ENCODE results near the gene PRDM12.

PRDM12 gene

DNA sequence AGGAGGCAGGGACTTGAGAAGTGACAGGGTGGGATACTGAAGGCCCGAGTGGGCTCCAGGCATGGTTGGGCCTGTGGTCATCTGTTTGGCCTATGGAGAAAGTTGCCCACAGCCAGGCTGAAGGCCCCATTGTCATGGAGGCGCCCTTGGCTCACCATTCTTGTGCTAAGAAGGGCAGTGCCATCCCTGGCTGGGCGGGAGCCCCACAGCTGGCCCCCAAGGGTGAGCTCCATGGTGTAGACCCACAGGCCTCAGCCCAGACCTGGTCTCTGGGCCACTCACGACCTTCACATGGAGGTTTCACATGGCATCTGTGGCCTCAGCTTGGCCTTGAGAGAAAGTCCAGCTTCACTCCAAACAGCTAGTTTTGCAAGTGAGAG, 34.3 kb upstream of the PRDM12 start:
- CTCF ChIA-PET: no interaction called here
- H3K9me3 ChIP-seq (ENCODE audit: control insufficient read depth, insufficient read depth, low read depth, low read length): no peaks in the 10 kb centered on the region
- POLR2A ChIA-PET: no interaction called here
- H3K4me1 ChIP-seq (ENCODE audit: control insufficient read depth, insufficient read depth, low read length): no peaks in the 10 kb centered on the region
- no peak overlapping the region for H3K4me3 ChIP-seq (ENCODE audit: low read depth, low read length)
- H3K27ac ChIP-seq (ENCODE audit: extremely low read depth, low read depth, low read length): no peak overlapping the region
- H3K36me3 ChIP-seq (ENCODE audit: control insufficient read depth in 2 of 2, insufficient read depth in 1 of 2, low read length in 2 of 2): peaks cover 0 to 97% of the 10 kb centered on the region in 2 experiments; a peak in 2 of 3 replicates
- TF ChIP-seq, protein P1, sequence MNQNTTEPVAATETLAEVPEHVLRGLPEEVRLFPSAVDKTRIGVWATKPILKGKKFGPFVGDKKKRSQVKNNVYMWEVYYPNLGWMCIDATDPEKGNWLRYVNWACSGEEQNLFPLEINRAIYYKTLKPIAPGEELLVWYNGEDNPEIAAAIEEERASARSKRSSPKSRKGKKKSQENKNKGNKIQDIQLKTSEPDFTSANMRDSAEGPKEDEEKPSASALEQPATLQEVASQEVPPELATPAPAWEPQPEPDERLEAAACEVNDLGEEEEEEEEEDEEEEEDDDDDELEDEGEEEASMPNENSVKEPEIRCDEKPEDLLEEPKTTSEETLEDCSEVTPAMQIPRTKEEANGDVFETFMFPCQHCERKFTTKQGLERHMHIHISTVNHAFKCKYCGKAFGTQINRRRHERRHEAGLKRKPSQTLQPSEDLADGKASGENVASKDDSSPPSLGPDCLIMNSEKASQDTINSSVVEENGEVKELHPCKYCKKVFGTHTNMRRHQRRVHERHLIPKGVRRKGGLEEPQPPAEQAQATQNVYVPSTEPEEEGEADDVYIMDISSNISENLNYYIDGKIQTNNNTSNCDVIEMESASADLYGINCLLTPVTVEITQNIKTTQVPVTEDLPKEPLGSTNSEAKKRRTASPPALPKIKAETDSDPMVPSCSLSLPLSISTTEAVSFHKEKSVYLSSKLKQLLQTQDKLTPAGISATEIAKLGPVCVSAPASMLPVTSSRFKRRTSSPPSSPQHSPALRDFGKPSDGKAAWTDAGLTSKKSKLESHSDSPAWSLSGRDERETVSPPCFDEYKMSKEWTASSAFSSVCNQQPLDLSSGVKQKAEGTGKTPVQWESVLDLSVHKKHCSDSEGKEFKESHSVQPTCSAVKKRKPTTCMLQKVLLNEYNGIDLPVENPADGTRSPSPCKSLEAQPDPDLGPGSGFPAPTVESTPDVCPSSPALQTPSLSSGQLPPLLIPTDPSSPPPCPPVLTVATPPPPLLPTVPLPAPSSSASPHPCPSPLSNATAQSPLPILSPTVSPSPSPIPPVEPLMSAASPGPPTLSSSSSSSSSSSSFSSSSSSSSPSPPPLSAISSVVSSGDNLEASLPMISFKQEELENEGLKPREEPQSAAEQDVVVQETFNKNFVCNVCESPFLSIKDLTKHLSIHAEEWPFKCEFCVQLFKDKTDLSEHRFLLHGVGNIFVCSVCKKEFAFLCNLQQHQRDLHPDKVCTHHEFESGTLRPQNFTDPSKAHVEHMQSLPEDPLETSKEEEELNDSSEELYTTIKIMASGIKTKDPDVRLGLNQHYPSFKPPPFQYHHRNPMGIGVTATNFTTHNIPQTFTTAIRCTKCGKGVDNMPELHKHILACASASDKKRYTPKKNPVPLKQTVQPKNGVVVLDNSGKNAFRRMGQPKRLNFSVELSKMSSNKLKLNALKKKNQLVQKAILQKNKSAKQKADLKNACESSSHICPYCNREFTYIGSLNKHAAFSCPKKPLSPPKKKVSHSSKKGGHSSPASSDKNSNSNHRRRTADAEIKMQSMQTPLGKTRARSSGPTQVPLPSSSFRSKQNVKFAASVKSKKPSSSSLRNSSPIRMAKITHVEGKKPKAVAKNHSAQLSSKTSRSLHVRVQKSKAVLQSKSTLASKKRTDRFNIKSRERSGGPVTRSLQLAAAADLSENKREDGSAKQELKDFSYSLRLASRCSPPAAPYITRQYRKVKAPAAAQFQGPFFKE (tag by site-specific recombination; IDR thresholded peaks at IDR 0.05; ENCODE audit: borderline replicate concordance): no peak
- TF ChIP-seq KLF8 (tag by site-specific recombination; IDR thresholded peaks at IDR 0.05): no peak
- no peak for TF ChIP-seq ZNF654 (tag by site-specific recombination; IDR thresholded peaks at IDR 0.05; ENCODE audit: low read depth)
- TF ChIP-seq ZBTB11 (tag by site-specific recombination; conservative IDR thresholded peaks at IDR 0.05; ENCODE audit: low read depth): no peak
- no peak for TF ChIP-seq ZNF571 (tag by site-specific recombination; IDR thresholded peaks at IDR 0.05)
- TF ChIP-seq ZNF510 (tag by site-specific recombination; IDR thresholded peaks at IDR 0.05; ENCODE audit: insufficient replicate concordance): no peak
- TF ChIP-seq GFI1B (tag by site-specific recombination; IDR thresholded peaks at IDR 0.05): no peak
- no peak for TF ChIP-seq CTCF (tag by site-specific recombination; IDR thresholded peaks at IDR 0.05)
- TF ChIP-seq ZNF214 (tag by site-specific recombination; IDR thresholded peaks at IDR 0.05; ENCODE audit: borderline replicate concordance): no peak
- no peak for TF ChIP-seq ZNF223 (tag by site-specific recombination; IDR thresholded peaks at IDR 0.05)
- TF ChIP-seq ZNF18 (tag by site-specific recombination; IDR thresholded peaks at IDR 0.05): no peak

Measured in HEK293 (cell line).